GM21423 (cell line): ENCODE results near the gene COBLL1.

Experiments
- ATAC-seq: cut with Tn5 transposase; IDR thresholded peaks from one replicate; pipeline ENCODE4 v1.9.1; 2021; ENCODE audit warnings: mild to moderate bottlenecking, moderate library complexity; ENCODE audit not compliant: unreplicated experiment

The COBLL1 gene

GRCh38 chr2:164651361-164651760 is 190.3 kb downstream of the COBLL1 start:
- ATAC-seq = no peak

GRCh38 chr2:164644036-164644700 is 197.5 kb downstream of the COBLL1 start:
- no peak for ATAC-seq

- no peak for ATAC-seq
Measured at GRCh38 chr2:164642946-164643555, 198.6 kb downstream of the COBLL1 start.

GRCh38 chr2:164642268-164642667 is 199.4 kb downstream of the COBLL1 start:
- ATAC-seq = no peak
